Endothelial cell of umbilical vein (primary cell): Measurements from ENCODE around the gene PTER.

ENCODE experiments used
- CTCF ChIP-seq, 2 donors: IDR thresholded peaks; 1 replicate in 1 of 2; 2 replicates in 1 of 2; pipeline ENCODE4 v1.5.1; 2011; ENCODE audit warnings: low read length in 2 of 2, mild to moderate bottlenecking in 2 of 2, moderate library complexity in 2 of 2, control low read depth in 1 of 2, inconsistent platforms in 1 of 2, low read depth in 1 of 2; ENCODE audit not compliant: insufficient read depth in 1 of 2; ENCODE audit errors: extremely low read depth in 1 of 2
- EZH2 ChIP-seq: IDR thresholded peaks from 2 replicates; pipeline ENCODE4 v1.6.1; 2012; ENCODE audit warnings: borderline replicate concordance, low read depth, mild to moderate bottlenecking, moderate library complexity, low read length, inconsistent platforms; ENCODE audit not compliant: severe bottlenecking
- JUN ChIP-seq: IDR thresholded peaks from 2 replicates; pipeline ENCODE4 v1.6.1; 2011; ENCODE audit warnings: borderline replicate concordance, low read depth; ENCODE audit not compliant: insufficient read length, insufficient read depth

- TF ChIP-seq CTCF (IDR thresholded peaks at IDR 0.05; ENCODE audit: extremely low read depth in 1 of 2, insufficient read depth in 1 of 2, low read depth in 1 of 2, low read length in 2 of 2), result no peak
- TF ChIP-seq JUN, result no peak
- TF ChIP-seq EZH2, result no peak
Measured at GRCh38 chr10:16437540-16437894, 707 bp downstream of the PTER start.
